Measurements from ENCODE around the gene TRH. TPM values are rescaled to one million over a fixed set of nuclear protein-coding genes. Genes with fewer than 3 reads are reported as not detected.
A peak's percentile ranks its signal among the peaks of the same experiment; 100 is the strongest.
"Not testable (repeated sequence)": the region's sequence is repeated elsewhere in the genome, so short reads cannot be mapped to it uniquely, and the experiment has no call there.

TRH gene
- total RNA-seq, 1 donor from 2014 or later, result not detected

- Histone ChIP-seq H3K4me1 (no peaks in the 10 kb centered on the region), H3K27ac (replicated peaks) (no peak overlapping the region), H3K36me3 (no peaks in the 10 kb centered on the region), H3K4me3 (no peak overlapping the region), H3K9me3 (replicated peaks) (no peaks in the 10 kb centered on the region), H3K27me3 (ENCODE audit: low read depth) (peaks cover 23% of the 10 kb centered on the region)
- TF ChIP-seq, protein P1, sequence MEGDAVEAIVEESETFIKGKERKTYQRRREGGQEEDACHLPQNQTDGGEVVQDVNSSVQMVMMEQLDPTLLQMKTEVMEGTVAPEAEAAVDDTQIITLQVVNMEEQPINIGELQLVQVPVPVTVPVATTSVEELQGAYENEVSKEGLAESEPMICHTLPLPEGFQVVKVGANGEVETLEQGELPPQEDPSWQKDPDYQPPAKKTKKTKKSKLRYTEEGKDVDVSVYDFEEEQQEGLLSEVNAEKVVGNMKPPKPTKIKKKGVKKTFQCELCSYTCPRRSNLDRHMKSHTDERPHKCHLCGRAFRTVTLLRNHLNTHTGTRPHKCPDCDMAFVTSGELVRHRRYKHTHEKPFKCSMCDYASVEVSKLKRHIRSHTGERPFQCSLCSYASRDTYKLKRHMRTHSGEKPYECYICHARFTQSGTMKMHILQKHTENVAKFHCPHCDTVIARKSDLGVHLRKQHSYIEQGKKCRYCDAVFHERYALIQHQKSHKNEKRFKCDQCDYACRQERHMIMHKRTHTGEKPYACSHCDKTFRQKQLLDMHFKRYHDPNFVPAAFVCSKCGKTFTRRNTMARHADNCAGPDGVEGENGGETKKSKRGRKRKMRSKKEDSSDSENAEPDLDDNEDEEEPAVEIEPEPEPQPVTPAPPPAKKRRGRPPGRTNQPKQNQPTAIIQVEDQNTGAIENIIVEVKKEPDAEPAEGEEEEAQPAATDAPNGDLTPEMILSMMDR (IDR thresholded peaks at IDR 0.05; ENCODE audit: borderline replicate concordance), result no peak
- intact Hi-C loops (cut with micrococcal nuclease), result no loop called here
- no peak for DNase-seq
Observed at GRCh38 chr3:130014526-130014925, 40.0 kb downstream of the TRH start.

GRCh38 chr3:130017661-130018060, 43.1 kb downstream of the TRH start:
- peaks cover 13% of the 10 kb centered on the region for H3K27me3 ChIP-seq (ENCODE audit: low read depth)
- H3K4me1 ChIP-seq; H3K36me3 ChIP-seq; intact Hi-C loops (cut with micrococcal nuclease); H3K27ac ChIP-seq (replicated peaks); H3K4me3 ChIP-seq; H3K9me3 ChIP-seq (replicated peaks); DNase-seq: not testable (repeated sequence)

- DNase-seq; H3K36me3 ChIP-seq; H3K4me1 ChIP-seq; intact Hi-C loops (cut with micrococcal nuclease); H3K4me3 ChIP-seq; H3K27ac ChIP-seq (replicated peaks); H3K9me3 ChIP-seq (replicated peaks): not testable (repeated sequence)
- TF ChIP-seq, protein P1 (IDR thresholded peaks at IDR 0.05; ENCODE audit: borderline replicate concordance), result peak; percentile 17
- H3K27me3 ChIP-seq (ENCODE audit: low read depth), result peaks cover 11% of the 10 kb centered on the region
Observed at GRCh38 chr3:130026146-130026829, 51.8 kb downstream of the TRH start.

DNA sequence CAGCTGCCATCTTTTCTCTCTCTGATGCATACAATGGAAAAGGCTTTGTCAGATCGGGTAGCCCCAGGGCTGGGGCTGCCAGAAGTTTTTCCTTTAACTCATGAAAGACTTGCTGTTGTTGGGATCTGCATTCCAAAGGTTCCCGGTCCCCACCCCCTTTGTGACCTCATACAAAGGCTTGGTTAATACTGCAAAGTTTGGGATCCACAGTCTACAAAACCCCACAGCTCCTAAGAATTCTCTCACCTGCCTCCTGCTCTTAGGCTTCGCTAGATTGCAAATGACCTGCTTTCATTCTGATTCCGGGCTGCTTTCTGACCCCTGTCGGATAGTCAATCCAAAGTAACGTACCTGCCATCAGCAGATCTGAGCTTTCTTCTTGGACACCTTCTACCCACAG, 52.9 kb downstream of the TRH start:
- intact Hi-C loops (cut with micrococcal nuclease), result not testable (repeated sequence)

More for the DNA sequence above, 52.9 kb downstream of the TRH start:
- H3K36me3 ChIP-seq; H3K4me1 ChIP-seq; H3K4me3 ChIP-seq; H3K27ac ChIP-seq (replicated peaks); DNase-seq; H3K9me3 ChIP-seq (replicated peaks): not testable (repeated sequence)
- peaks cover 11% of the 10 kb centered on the region for H3K27me3 ChIP-seq (ENCODE audit: low read depth)

Other genes with a start within 250 kb of the TRH start
- gene TMCC1, start 81.0 kb upstream of the TRH start, total RNA-seq, result 28.3 TPM
- gene ALG1L2, start 107.1 kb downstream of the TRH start, total RNA-seq, result not detected